GM12864 (cell line): Measurements from ENCODE around the gene CDC37.
"Not testable (repeated sequence)": the region's sequence is repeated elsewhere in the genome, so short reads cannot be mapped to it uniquely, and the experiment has no call there.

Experiments used
- DNase-seq: peaks from one replicate; pipeline ENCODE4 v3.0.0-alpha.2; 2011; ENCODE audit warnings: low read depth
- H3K4me3 ChIP-seq: 2 replicates; pipeline ENCODE4 v1.5.1; 2011; ENCODE audit warnings: mild to moderate bottlenecking, low read depth, low read length, control low read depth
- CTCF ChIP-seq: IDR thresholded peaks from 2 replicates; pipeline ENCODE4 v1.5.1; 2011; ENCODE audit warnings: low read depth, mild to moderate bottlenecking, moderate library complexity, low read length, control low read depth, inconsistent platforms; ENCODE audit errors: missing control alignments

CDC37 gene

DNA sequence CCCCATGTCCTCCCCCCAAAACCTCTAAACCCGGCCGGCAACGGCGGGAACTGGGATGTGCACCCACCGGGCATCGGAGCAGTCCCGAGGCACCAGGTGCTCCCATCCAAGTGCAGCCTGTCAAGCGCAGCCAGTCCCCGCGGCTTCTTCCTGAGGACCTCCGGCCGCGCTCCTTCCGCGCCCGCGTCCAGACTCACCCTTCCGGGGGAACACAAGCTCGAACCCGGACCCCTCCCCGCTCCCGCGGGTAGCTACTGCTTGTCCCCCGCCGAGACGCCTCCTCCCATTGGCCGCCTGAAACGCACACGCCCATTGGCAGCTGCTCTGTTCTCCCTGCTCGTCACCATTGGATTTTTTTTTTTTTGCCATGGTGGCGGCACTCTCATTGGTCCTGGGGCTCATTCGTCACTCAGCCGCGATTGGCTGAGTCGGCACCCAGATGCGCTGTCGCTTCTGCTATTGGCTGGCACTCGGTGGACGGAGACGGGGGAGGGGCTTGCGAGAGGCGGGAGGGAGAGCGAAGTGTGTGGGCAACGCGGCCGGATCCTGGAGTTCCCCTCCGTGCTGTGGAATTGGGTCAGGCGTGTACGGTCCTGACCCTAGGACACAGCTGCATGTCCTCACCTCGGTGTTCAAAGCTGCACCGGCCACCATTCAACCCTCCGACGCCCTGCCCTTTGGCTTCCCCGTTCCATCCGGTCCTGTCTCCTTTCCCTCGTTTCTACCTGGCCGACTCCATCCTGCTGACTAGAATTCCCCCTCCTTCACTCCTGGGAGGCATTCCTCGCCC lies 22.8 kb downstream of the CDC37 start, which contains the start of gene TYK2:
TSS of gene TYK2 (minus strand) at position 260 of the 790 bp plus-strand sequence. CDS start 2,166 bp downstream, outside the sequence.
- DNase-seq: peak; percentile 97
- no peak for TF ChIP-seq CTCF
- H3K4me3 ChIP-seq: peak within 1 kb of the TSS; percentile 92

- no peak for TF ChIP-seq CTCF
- H3K4me3 ChIP-seq: peak overlapping the region; percentile 92
- no peak for DNase-seq
These were observed 23.4 kb downstream of the CDC37 start for GRCh38 chr19:10379880-10380312.

DNA sequence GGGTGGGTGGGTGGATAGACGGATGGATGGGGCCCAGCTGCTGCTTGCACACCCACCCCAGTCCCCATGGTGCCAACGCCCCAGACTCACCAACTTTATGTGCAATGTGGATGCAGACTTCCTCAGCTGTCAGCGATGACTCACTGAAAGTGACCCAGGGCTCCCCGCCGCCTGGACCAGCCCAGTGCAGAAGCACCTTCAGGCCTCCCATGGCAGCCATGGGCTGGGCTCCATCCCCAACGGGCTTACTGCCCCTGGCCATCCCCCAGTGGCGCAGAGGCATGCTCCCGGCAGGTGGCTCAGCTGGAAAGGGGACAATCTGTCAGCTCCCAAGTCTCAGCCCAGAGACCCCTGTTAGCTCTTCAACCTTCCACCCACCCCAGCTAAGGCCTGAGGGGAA lies 25.2 kb downstream of the CDC37 start:
- DNase-seq: no peak
- H3K4me3 ChIP-seq: no peak overlapping the region

GRCh38 chr19:10377140-10377640 lies 26.2 kb downstream of the CDC37 start:
- not testable (repeated sequence) for DNase-seq, H3K4me3 ChIP-seq

More for the DNA sequence above, 25.2 kb downstream of the CDC37 start:
- TF ChIP-seq CTCF: no peak

- TF ChIP-seq CTCF: no peak
- no peak overlapping the region for H3K4me3 ChIP-seq
- DNase-seq: no peak
These were observed 28.4 kb downstream of the CDC37 start for GRCh38 chr19:10374931-10375330.

DNA sequence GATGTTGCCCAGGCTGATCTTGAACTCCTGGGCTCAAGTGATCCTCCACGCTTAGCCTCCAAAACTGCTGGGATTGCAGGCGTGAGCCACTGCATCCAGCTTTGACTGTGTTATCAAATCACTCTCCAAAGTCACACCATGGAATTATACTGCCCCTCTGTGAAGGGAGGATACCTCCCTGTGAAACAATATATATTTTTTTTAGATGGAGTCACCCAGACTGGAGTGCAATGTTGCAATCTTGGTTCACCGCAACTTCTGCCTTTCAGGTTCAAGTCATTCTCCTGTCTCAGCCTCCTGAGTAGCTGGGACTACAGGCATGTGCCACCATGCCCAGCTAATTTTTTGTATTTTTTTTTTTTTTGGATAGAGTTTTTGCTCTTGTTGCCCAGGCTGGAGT lies 30.7 kb downstream of the CDC37 start:
- H3K4me3 ChIP-seq: no peak overlapping the region
- no peak for TF ChIP-seq CTCF
- no peak for DNase-seq

GRCh38 chr19:10368101-10368803 lies 35.1 kb downstream of the CDC37 start:
- no peak for DNase-seq
- no peak for TF ChIP-seq CTCF
- no peak overlapping the region for H3K4me3 ChIP-seq

- DNase-seq, H3K4me3 ChIP-seq: not testable (repeated sequence)
These were observed 36.3 kb downstream of the CDC37 start for GRCh38 chr19:10366950-10367512.
